Adipocyte (in vitro differentiated cells): ENCODE results near the gene PPTC7.

Experiments used
- DNase-seq: peaks from one replicate; pipeline ENCODE4 v3.0.0-alpha.2; 2015; ENCODE audit warnings: low read depth
- H3K27me3 ChIP-seq: replicated peaks from 2 replicates; pipeline ENCODE4 v1.7.0; 2013; ENCODE audit warnings: mild to moderate bottlenecking, low read length, moderate library complexity; ENCODE audit not compliant: control insufficient read depth, insufficient read depth
- H3K36me3 ChIP-seq: 2 replicates; pipeline ENCODE4 v1.7.0; 2013; ENCODE audit warnings: low read length, mild to moderate bottlenecking, moderate library complexity; ENCODE audit not compliant: control insufficient read depth, insufficient read depth, severe bottlenecking
- H3K4me1 ChIP-seq: 2 replicates; pipeline ENCODE4 v1.7.0; 2013; ENCODE audit warnings: mild to moderate bottlenecking, low read length, moderate library complexity; ENCODE audit not compliant: control insufficient read depth, insufficient read depth
- H3K4me3 ChIP-seq: 2 replicates; pipeline ENCODE4 v1.7.0; 2013; ENCODE audit warnings: mild to moderate bottlenecking, low read length, moderate library complexity
- H3K9ac ChIP-seq: 2 replicates; pipeline ENCODE4 v1.7.0; 2013; ENCODE audit warnings: mild to moderate bottlenecking, low read length, moderate library complexity
- H3K9me3 ChIP-seq: 2 replicates; pipeline ENCODE4 v1.7.0; 2013; ENCODE audit warnings: mild to moderate bottlenecking, low read length, moderate library complexity; ENCODE audit not compliant: control insufficient read depth

The PPTC7 gene, protein sequence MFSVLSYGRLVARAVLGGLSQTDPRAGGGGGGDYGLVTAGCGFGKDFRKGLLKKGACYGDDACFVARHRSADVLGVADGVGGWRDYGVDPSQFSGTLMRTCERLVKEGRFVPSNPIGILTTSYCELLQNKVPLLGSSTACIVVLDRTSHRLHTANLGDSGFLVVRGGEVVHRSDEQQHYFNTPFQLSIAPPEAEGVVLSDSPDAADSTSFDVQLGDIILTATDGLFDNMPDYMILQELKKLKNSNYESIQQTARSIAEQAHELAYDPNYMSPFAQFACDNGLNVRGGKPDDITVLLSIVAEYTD

DNA sequence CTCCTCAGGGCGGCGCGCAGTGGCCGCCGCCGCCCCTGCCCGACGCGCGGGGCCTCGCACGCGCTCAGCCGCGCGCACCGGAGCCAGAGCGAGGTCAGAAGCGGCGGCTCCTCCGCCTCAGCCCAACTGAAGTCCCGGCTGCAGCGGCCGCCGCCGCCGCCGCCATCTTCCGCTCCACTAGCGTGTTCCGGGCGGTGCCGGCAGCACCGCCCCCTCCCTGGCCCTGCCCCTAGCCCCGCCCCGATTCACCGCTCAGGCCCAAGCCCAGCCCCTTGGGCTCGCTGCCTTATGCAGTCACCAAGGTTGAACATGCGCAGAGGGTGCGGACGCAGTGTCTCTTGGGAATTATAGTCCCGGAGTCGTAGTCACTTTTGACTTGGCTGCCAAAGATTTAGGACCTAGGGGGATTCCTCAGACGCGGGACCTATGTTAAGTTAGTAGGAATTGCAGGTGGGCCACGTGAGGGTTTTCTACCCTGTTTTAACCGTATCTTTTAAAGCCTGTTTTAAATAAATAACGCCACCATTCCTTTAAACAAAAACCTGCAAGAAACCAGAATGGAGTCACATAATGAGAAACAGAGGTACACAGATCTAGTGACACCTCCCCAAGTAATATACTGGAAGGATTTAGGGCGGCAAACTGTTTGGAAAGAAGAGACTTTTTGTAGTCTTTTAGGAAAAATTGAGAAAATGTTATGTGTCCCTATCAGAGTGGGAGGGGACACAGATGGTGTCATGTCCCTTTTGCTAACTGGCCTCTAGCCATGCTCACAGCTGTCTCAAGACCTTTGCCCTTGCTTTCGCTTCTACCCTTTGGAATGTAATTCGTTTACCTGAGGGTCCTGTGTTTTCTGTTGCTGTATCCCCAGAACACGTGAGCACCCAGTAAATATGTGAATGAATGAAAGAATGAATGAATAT is at the start of gene PPTC7:
Gene PPTC7, minus strand, starts transcription at position 182 of the 923 bp plus-strand sequence. CDS start 287 bp downstream, outside the sequence.
- Histone ChIP-seq H3K9me3 (no peaks in the 10 kb centered on the region), H3K4me3 (peak within 1 kb of the TSS; percentile 99), H3K36me3 (no peaks in the 10 kb centered on the region), H3K9ac (peak within 1 kb of the TSS; percentile 97), H3K4me1 (peaks cover 37% of the 10 kb centered on the region), H3K27me3 (no peaks in the 10 kb centered on the region)
- DNase-seq = peak; percentile 99

DNA sequence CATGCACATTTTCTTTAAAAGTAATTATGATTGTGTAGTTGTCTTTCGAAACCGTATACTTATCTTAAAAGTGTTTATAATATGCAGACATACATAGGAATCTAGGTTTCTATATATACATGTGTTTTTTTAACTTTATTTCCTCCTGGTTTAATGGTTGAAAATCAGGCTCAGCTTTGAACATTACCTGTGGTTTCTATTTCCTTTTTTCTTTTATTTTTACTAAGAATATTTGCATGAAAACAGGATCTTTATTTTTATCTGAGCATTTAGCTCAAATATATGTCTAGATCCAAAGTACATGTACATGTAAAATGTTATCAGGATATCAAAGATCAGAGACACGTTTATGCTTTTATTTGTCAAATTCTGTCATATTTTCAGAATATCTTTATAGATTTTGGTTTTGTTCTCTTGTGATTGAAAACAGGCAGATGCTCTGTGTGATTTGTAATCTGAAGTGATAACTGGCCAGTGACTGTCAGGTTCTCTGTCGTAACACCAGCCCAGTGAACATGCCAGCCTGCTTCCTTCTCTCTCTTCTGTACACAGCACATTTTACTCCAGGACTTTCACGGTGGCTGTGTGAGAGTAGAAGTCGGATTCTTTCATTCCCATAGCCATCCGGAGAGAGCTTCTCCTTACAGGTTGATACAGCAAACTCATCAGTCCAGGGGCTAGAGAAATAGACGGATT is 44.5 kb upstream of the PPTC7 start:
- Histone ChIP-seq H3K36me3 (peaks cover 17% of the 10 kb centered on the region), H3K4me3 (no peak overlapping the region), H3K9ac (no peak overlapping the region), H3K27me3 (no peaks in the 10 kb centered on the region), H3K9me3 (no peaks in the 10 kb centered on the region), H3K4me1 (no peaks in the 10 kb centered on the region)
- no peak for DNase-seq

DNA sequence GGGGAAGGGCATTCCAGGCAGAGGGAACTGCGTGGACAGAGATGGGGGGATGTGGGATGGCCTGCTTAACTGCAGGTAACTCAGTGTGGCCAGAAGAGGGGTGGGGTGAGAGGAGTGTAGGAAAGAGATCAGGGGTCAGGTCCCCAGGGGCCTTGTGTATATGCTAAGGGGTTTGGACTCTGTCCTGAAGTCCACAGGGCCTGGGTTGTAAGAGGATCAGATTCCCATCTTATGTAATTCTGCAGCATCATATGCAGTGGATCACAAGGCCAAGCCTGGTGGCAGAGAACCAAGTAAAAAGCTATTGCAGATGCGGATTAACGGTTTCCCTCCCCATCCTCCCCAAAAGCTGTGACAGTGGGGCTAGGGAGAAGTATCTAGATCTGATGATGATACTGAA is 39.5 kb upstream of the PPTC7 start:
- no peak overlapping the region for H3K4me3 ChIP-seq
- H3K9ac ChIP-seq = no peak overlapping the region
- no peaks in the 10 kb centered on the region for H3K4me1 ChIP-seq
- H3K9me3 ChIP-seq = no peaks in the 10 kb centered on the region
- H3K36me3 ChIP-seq = no peaks in the 10 kb centered on the region
- no peaks in the 10 kb centered on the region for H3K27me3 ChIP-seq
- no peak for DNase-seq

DNA sequence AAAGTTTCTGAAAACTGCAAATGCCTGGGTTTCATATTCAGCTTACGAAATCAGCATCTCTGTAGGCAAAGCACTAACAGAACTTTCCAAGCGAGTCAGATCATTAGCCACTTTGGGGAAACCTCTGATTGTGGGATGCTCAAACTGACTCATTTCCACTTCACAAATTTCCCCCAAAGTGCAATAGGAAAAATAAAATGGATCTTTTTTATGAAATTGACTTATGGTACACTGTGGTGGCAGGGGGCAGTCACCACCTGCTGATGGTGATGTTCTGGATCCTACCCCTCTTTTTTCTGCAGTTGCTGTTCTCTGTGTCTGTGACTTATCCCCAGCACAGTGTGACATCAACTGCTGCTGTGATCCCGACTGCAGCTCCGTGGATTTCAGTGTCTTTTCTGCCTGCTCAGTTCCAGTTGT is 36.4 kb upstream of the PPTC7 start:
- H3K4me3 ChIP-seq = no peak overlapping the region
- no peaks in the 10 kb centered on the region for H3K27me3 ChIP-seq
- H3K9ac ChIP-seq = no peak overlapping the region
- DNase-seq = no peak
- H3K36me3 ChIP-seq = peaks cover 5% of the 10 kb centered on the region
- H3K9me3 ChIP-seq = no peaks in the 10 kb centered on the region
- peaks cover 4% of the 10 kb centered on the region for H3K4me1 ChIP-seq

DNA sequence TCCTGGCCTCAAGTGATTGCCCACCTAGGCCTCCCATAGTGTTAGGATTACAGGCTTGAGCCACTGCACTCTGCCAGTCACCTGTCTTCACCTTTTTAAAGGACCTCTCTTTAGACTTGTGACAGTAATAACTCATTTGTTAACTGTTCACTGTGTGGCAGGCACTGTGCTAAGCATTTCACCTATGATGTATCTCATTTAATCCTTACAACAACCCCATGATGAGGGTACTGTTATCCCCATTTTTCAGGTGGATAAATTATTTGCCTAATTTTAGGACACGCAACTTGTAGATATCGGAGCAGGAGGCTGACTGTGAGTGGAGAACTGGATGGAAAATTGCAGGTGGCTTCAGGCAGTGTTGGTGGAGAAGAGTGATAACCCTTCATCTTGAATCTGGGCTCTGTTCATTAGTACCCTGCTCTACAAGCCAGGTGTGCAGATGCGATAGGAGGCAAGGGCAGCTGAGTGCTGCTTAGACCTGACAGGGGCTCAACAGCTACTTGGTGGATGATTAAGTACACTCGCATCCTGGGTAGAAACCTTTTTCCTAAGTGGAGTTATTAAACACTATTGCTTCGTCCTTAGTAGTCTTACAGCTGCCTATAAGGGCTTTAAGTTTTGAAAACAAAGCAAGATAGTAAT is 33.5 kb upstream of the PPTC7 start:
- Histone ChIP-seq H3K27me3 (no peaks in the 10 kb centered on the region), H3K9ac (no peak overlapping the region), H3K4me1 (peaks cover 7% of the 10 kb centered on the region), H3K9me3 (no peaks in the 10 kb centered on the region), H3K36me3 (peaks cover 5% of the 10 kb centered on the region), H3K4me3 (no peak overlapping the region)
- DNase-seq = no peak

DNA sequence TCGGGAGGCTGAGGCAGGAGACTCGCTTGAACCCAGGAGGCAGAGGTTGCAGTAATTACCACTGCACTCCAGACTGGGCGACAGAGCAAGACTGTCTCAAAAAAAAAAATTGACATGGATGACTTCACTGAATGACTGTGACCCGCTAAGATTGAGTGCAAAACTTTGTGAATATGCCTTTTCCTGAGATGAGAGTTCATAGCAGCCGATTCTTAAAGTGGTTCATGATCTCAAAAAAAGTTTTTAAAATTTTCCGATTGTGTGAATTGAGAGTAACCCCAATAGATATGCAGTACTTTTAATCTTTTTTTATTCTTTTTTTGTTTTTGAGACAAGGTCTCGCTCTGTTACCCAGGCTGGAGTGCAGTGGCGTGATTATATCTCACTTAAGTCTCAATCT is 32.1 kb upstream of the PPTC7 start:
- no peaks in the 10 kb centered on the region for H3K9me3 ChIP-seq
- no peaks in the 10 kb centered on the region for H3K27me3 ChIP-seq
- DNase-seq = no peak
- H3K36me3 ChIP-seq = peaks cover 5% of the 10 kb centered on the region
- H3K4me3 ChIP-seq = no peak overlapping the region
- H3K9ac ChIP-seq = no peak overlapping the region
- peaks cover 7% of the 10 kb centered on the region for H3K4me1 ChIP-seq

DNA sequence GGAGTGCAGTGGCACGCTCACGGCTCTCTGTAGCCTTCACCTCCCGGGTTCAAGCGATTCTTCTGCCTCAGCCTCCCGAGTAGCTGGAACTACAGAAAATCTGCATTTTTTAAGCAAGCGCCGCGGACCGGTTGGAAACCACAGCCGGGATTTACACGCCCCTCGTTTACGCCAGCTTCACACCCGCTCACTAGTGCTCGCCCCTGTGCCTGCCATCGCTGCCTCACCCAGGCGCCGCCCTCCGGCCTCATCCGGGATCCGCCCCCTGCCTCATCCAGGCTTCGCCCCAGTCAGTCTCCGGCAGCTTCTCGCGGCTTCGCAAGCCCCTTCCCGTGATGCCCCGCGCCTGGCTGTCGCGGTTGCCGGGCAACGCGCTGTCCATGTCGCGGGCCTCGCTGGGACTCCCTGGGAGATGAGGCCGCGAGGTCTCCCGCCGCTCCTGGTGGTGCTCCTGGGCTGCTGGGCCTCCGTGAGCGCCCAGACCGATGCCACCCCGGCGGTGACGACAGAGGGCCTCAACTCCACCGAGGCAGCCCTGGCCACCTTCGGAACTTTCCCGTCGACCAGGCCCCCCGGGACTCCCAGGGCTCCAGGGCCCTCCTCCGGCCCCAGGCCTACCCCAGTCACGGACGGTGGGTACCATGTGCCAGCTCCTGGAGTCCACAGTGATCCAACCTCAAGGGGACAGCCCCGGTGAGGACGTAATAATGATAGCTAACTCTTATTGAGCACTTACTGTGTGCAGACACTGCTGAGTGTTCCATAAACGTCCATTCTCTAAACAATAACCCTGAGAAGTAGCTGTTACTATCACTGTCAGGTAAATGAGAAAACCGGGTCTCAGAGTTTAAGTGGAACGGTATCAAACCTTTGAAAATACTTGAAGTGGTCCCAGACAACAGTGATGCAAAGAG is 30.9 kb upstream of the PPTC7 start, which contains the start of gene TCTN1:
Gene TCTN1, plus strand, starts transcription at position 359 of the 914 bp plus-strand sequence. Its CDS starts 54 bp downstream, at position 413.
- H3K4me1 ChIP-seq = peaks cover 7% of the 10 kb centered on the region
- peaks cover 5% of the 10 kb centered on the region for H3K36me3 ChIP-seq
- peak; percentile 99 for DNase-seq
- peak within 1 kb of the TSS; percentile 91 for H3K9ac ChIP-seq
- H3K4me3 ChIP-seq = peak within 1 kb of the TSS; percentile 89
- H3K9me3 ChIP-seq = no peaks in the 10 kb centered on the region
- H3K27me3 ChIP-seq = no peaks in the 10 kb centered on the region

DNA sequence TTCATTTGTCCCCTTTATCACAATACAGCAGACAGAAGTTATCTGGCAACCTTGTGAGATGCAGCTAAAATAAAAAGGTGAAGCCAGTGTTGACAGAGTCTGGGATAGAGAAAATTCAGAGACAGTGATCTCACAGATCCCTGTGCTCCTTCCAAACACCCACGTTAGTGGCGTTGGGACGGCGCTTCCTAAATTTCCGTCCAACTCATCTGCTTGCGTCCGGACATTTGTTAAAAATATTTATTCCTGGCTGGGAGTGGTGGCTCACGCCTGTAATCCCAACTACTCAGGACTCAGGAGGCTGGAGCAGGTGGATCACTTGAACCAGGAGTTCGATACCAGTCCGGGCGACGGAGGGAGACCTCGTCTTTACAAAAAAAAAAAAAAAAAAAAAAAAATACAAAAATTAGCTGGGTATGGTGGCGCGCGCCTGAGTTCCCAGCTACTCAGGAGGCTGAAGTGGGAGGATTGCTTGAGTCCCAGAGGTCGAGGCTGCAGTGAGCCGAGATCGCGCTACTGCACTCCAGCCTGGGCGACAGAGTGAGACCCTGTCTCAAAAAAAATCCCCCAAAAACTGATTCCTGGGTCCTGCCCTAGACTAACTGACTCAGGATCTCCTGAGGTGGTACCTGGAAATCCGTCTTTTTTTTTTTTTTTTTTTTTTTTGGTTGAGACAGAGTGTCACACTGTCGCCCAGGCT is 30.1 kb upstream of the PPTC7 start:
- peaks cover 5% of the 10 kb centered on the region for H3K36me3 ChIP-seq
- no peaks in the 10 kb centered on the region for H3K9me3 ChIP-seq
- H3K4me3 ChIP-seq = peak overlapping the region; percentile 89
- no peak for DNase-seq
- H3K4me1 ChIP-seq = peaks cover 7% of the 10 kb centered on the region
- H3K9ac ChIP-seq = peak overlapping the region; percentile 91
- H3K27me3 ChIP-seq = no peaks in the 10 kb centered on the region

DNA sequence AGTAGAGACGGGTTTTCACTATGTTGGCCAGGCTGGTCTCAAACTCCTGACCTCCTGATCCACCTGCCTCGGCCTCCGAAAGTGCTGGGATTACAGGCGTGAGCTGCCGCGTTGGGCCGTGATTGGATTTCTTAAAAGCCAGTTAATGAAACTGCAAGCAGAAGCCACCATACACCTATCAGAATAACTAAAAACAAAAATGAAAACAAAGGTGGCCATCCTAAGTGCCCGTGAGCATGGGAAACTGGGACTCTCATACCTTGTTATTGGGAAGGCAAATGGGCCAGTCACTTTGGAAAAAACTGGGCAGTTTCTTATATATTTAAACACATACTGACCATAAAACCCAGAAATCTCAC is 23.1 kb upstream of the PPTC7 start:
- Histone ChIP-seq H3K36me3 (no peaks in the 10 kb centered on the region), H3K4me1 (no peaks in the 10 kb centered on the region), H3K27me3 (no peaks in the 10 kb centered on the region), H3K9me3 (no peaks in the 10 kb centered on the region), H3K9ac (no peak overlapping the region), H3K4me3 (no peak overlapping the region)
- DNase-seq = no peak
